Pericardium fibroblast (primary cell): ENCODE measurements around the gene KRTAP9-9. TPM values are rescaled to one million over a fixed set of nuclear protein-coding genes. Genes with fewer than 3 reads are reported as not detected.

Source experiments
- total RNA-seq: library from RNA; depleted of rRNA; stranded (reverse); fragments of >200 nt; gene quantifications from 2 replicates; pipeline ENCODE4 v1.2.3, GENCODE V29; 2015

Gene KRTAP9-9
- not detected in 2 replicates for total RNA-seq

GRCh38 chr17:41255381-41256290 is at the start of gene KRTAP9-9:
TSS of gene KRTAP9-9 (plus strand) at chr17:41255384.

GRCh38 chr17:41226598-41227095 is 28.5 kb upstream of the KRTAP9-9 start, which contains the start of gene KRTAP9-2:
TSS of gene KRTAP9-2 (plus strand) at chr17:41226648. CDS start at chr17:41226655, 7 bp downstream.

DNA sequence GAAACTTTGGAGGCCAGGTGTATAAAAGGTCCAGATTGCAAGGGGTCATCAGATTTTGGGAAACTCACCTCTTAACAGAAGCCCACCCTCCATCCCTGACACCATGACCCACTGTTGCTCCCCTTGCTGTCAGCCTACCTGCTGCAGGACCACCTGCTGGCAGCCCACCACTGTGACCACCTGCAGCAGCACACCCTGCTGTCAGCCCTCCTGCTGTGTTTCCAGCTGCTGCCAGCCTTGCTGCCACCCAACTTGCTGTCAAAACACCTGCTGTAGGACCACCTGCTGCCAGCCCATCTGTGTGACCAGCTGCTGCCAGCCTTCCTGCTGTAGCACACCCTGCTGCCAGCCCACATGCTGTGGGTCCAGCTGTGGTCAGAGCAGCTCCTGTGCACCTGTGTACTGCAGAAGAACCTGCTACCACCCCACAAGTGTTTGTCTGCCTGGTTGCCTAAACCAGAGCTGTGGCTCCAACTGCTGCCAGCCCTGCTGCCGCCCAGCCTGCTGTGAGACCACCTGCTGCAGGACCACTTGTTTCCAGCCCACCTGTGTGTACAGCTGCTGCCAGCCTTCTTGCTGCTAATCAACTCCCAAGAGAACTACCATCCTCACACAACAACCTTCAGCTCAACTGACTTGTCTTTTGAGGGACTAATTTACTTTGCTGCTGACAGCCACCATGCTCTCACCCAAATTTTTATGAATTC is 22.6 kb upstream of the KRTAP9-9 start, which contains the start of gene KRTAP9-3:
KRTAP9-3 (plus strand) TSS at position 51 of the 707 bp plus-strand sequence; CDS start at position 104, 53 bp downstream.

GRCh38 chr17:41237949-41238437 is 17.2 kb upstream of the KRTAP9-9 start, which contains the start of gene KRTAP9-8:
TSS of gene KRTAP9-8 (plus strand) at chr17:41237999. CDS start at chr17:41238052, 53 bp downstream.

GRCh38 chr17:41249637-41250240 is 5.4 kb upstream of the KRTAP9-9 start, which contains the start of gene KRTAP9-4:
TSS of gene KRTAP9-4 (plus strand) at chr17:41249687. CDS start at chr17:41249721, 34 bp downstream.

DNA sequence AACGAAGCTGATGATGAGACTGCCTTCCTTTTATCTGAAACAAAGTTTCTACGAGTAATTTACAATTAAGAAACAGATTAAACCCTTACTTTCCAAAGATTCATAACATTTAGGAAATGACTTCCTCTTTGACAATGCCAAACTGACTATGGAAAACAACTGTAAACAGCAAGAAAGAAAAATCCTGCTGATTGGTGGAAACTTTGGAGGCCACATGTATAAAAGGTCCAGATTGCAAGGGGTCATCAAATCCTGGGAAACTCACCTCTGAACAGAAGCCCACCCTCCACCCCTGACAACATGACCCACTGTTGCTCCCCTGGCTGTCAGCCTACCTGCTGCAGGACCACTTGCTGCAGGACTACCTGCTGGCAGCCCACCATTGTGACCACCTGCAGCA is 9.9 kb downstream of the KRTAP9-9 start, which contains the start of gene KRTAP9-6:
KRTAP9-6 (plus strand) TSS at position 301 of the 400 bp plus-strand sequence; CDS start at position 301, 0 bp downstream.

GRCh38 chr17:41275648-41276190 is 20.5 kb downstream of the KRTAP9-9 start, which contains the start of gene KRTAP9-7:
TSS of gene KRTAP9-7 (plus strand) at chr17:41275698. CDS start at chr17:41275698, 0 bp downstream.

DNA sequence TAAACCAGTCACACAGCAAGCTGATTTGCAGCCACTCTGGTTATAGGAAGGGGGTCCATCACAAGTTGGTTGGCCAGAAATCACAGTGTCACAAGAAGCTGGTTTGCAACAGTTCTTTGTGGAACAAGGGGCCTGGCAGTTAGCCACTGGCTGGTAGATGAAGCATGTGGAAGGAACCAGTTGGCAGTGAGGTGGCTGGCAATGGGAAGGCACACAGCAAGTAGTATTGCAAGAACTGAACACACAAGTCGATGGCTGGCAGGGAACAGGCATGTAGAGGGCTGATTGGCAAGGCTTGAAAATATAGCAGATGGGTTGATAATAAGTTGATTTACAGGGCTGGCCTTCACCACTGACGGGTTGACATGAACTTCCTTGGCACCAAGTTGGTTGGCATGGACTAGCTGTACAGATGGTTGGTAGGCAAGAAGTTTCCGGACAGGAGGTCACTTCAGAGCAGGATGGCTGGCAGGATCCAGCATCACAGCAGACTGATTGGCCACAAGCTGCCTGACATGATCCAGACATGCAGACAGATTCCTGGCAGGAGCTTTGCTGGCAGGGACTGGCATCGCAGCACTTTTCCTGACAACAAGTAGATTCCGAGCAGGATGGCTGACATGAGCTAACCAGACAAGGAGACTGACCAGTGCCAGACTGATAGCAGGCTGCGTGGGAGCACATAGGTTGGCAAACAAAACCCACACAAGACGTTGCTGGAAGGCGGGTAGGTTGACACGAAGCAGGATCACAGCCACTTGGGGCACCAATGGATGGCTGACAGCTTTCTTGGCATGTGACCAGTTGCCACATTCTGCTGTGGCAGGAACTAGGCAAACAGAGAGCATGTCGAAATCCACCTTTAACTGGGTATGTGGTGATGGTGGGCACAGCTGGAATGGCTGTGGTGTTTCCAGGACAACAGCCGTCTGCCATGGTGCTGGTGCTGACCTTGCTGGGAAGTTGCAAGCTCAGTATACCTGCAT is 47.0 kb downstream of the KRTAP9-9 start, which contains the start of gene KRTAP29-1:
KRTAP29-1 (minus strand) TSS at position 936 of the 986 bp plus-strand sequence; CDS start at position 936, 0 bp downstream.

Other genes starting within 250 kb of the KRTAP9-9 start
- gene KRTAP3-1, start 246.3 kb upstream of the KRTAP9-9 start, total RNA-seq = not detected in 2 replicates
- not detected in 2 replicates for gene KRTAP1-5, start 228.2 kb upstream of the KRTAP9-9 start, total RNA-seq
- gene KRTAP1-4, start 225.2 kb upstream of the KRTAP9-9 start, total RNA-seq = not detected in 2 replicates
- not detected in 2 replicates for gene KRTAP1-3, start 220.5 kb upstream of the KRTAP9-9 start, total RNA-seq
- not detected in 2 replicates for gene KRTAP1-1, start 213.9 kb upstream of the KRTAP9-9 start, total RNA-seq
- not detected in 2 replicates for gene KRTAP2-1, start 208.1 kb upstream of the KRTAP9-9 start, total RNA-seq
- gene KRTAP2-2, start 200.2 kb upstream of the KRTAP9-9 start, total RNA-seq = not detected in 2 replicates
- gene KRTAP2-3, start 195.3 kb upstream of the KRTAP9-9 start, total RNA-seq = not detected in 2 replicates
- not detected in 2 replicates for gene KRTAP2-4, start 189.5 kb upstream of the KRTAP9-9 start, total RNA-seq
- not detected in 2 replicates for gene KRTAP4-7, start 171.2 kb upstream of the KRTAP9-9 start, total RNA-seq
- gene KRTAP4-8, start 157.2 kb upstream of the KRTAP9-9 start, total RNA-seq = not detected in 2 replicates
- gene KRTAP4-16, start 153.2 kb upstream of the KRTAP9-9 start, total RNA-seq = not detected in 2 replicates
- not detected in 2 replicates for gene KRTAP4-9, start 150.0 kb upstream of the KRTAP9-9 start, total RNA-seq
- gene KRTAP4-11, start 137.0 kb upstream of the KRTAP9-9 start, total RNA-seq = not detected in 2 replicates
- gene KRTAP4-12, start 131.2 kb upstream of the KRTAP9-9 start, total RNA-seq = not detected in 2 replicates
- gene KRTAP4-6, start 114.8 kb upstream of the KRTAP9-9 start, total RNA-seq = not detected in 2 replicates
- gene KRTAP4-5, start 105.6 kb upstream of the KRTAP9-9 start, total RNA-seq = not detected in 2 replicates
- gene KRTAP4-4, start 94.6 kb upstream of the KRTAP9-9 start, total RNA-seq = not detected in 2 replicates
- not detected in 2 replicates for gene KRTAP4-3, start 87.2 kb upstream of the KRTAP9-9 start, total RNA-seq
- not detected in 2 replicates for gene KRTAP4-2, start 77.2 kb upstream of the KRTAP9-9 start, total RNA-seq
- gene KRTAP4-1, start 70.5 kb upstream of the KRTAP9-9 start, total RNA-seq = not detected in 2 replicates
- gene KRTAP9-1, start 65.5 kb upstream of the KRTAP9-9 start, total RNA-seq = not detected in 2 replicates
- not detected in 2 replicates for gene KRTAP9-2, start 28.7 kb upstream of the KRTAP9-9 start, total RNA-seq
- not detected in 2 replicates for gene KRTAP9-3, start 22.9 kb upstream of the KRTAP9-9 start, total RNA-seq
- not detected in 2 replicates for gene KRTAP9-8, start 17.4 kb upstream of the KRTAP9-9 start, total RNA-seq
- not detected in 2 replicates for gene KRTAP9-4, start 5.7 kb upstream of the KRTAP9-9 start, total RNA-seq
- gene KRTAP9-6, start 10.0 kb downstream of the KRTAP9-9 start, total RNA-seq = not detected in 2 replicates
- not detected in 2 replicates for gene KRTAP9-7, start 20.3 kb downstream of the KRTAP9-9 start, total RNA-seq
- not detected in 2 replicates for gene KRTAP29-1, start 47.5 kb downstream of the KRTAP9-9 start, total RNA-seq
- not detected in 2 replicates for gene KRTAP16-1, start 53.9 kb downstream of the KRTAP9-9 start, total RNA-seq
- gene KRTAP17-1, start 60.3 kb downstream of the KRTAP9-9 start, total RNA-seq = not detected in 2 replicates
- not detected in 2 replicates for gene KRT33A, start 95.4 kb downstream of the KRTAP9-9 start, total RNA-seq
- not detected in 2 replicates for gene KRT33B, start 114.4 kb downstream of the KRTAP9-9 start, total RNA-seq
- gene KRT34, start 126.9 kb downstream of the KRTAP9-9 start, total RNA-seq = not detected in 2 replicates
- gene KRT31, start 142.2 kb downstream of the KRTAP9-9 start, total RNA-seq = not detected in 2 replicates
- gene KRT37, start 169.2 kb downstream of the KRTAP9-9 start, total RNA-seq = not detected in 2 replicates
- not detected in 2 replicates for gene KRT38, start 185.6 kb downstream of the KRTAP9-9 start, total RNA-seq
- not detected in 2 replicates for gene KRT32, start 212.0 kb downstream of the KRTAP9-9 start, total RNA-seq
- gene KRT35, start 225.8 kb downstream of the KRTAP9-9 start, total RNA-seq = not detected in 2 replicates
- gene KRT36, start 234.5 kb downstream of the KRTAP9-9 start, total RNA-seq = not detected in 2 replicates